GM23338 (cell line): Measurements from ENCODE around the gene FHL1.

Experiments used
- CREB1 ChIP-seq: fragments of 250-450 bp; sonication (Bioruptor Pico); IDR thresholded peaks from 2 replicates; pipeline ENCODE4 v1.5.0; 2020; ENCODE audit warnings: low read depth, mild to moderate bottlenecking, moderate library complexity
- CTCF ChIP-seq, 2 experiments: fragments of 200-600 bp in 1 of 2; sonication (generic) in 1 of 2; conservative IDR thresholded peaks; 2 replicates each; pipeline versions ENCODE4 v1.5.1 to v1.6.1; 2016 to 2017; ENCODE audit warnings: antibody characterized with exemption in 2 of 2, low read depth in 2 of 2, mild to moderate bottlenecking in 2 of 2, moderate library complexity in 1 of 2
- EZH2 ChIP-seq: fragments of 200-600 bp; sonication (generic); IDR thresholded peaks from one replicate; pipeline ENCODE4 v1.8.0; 2017; ENCODE audit warnings: antibody characterized with exemption, mild to moderate bottlenecking, low read depth; ENCODE audit not compliant: unreplicated experiment
- EZH2phosphoT487 ChIP-seq: fragments of 200-600 bp; sonication (generic); IDR thresholded peaks from one replicate; pipeline ENCODE4 v1.8.1; 2018; ENCODE audit warnings: antibody characterized with exemption; ENCODE audit not compliant: unreplicated experiment
- JUNB ChIP-seq: IDR thresholded peaks from one replicate; pipeline ENCODE4 v1.6.1; 2016; ENCODE audit warnings: antibody characterized with exemption; ENCODE audit not compliant: unreplicated experiment
- NANOG ChIP-seq: IDR thresholded peaks from 2 replicates; pipeline ENCODE4 v1.6.1; 2016; ENCODE audit warnings: antibody characterized with exemption, borderline replicate concordance
- POLR2AphosphoS5 ChIP-seq: IDR thresholded peaks from 2 replicates; pipeline ENCODE4 v1.6.1; 2016; ENCODE audit warnings: antibody characterized with exemption, low read depth
- ZNF462 ChIP-seq: fragments of 250-450 bp; sonication (Bioruptor Pico); IDR thresholded peaks from 2 replicates; pipeline ENCODE4 v1.5.0; 2020; ENCODE audit warnings: mild to moderate bottlenecking, moderate library complexity
- TF ChIP-seq, protein P1 (sequence below): IDR thresholded peaks from one replicate; pipeline ENCODE4 v1.6.1; 2018; ENCODE audit warnings: antibody characterized with exemption; ENCODE audit not compliant: unreplicated experiment
- TF ChIP-seq, protein P2 (sequence below): IDR thresholded peaks from 2 replicates; pipeline ENCODE4 v1.6.1; 2016; ENCODE audit warnings: antibody characterized with exemption

- TF ChIP-seq CTCF (conservative IDR thresholded peaks at IDR 0.05; ENCODE audit: low read depth in 2 of 2), result no peak
- no peak for TF ChIP-seq POLR2AphosphoS5
- no peak for TF ChIP-seq EZH2phosphoT487
- no peak for TF ChIP-seq EZH2
- TF ChIP-seq, protein P1, sequence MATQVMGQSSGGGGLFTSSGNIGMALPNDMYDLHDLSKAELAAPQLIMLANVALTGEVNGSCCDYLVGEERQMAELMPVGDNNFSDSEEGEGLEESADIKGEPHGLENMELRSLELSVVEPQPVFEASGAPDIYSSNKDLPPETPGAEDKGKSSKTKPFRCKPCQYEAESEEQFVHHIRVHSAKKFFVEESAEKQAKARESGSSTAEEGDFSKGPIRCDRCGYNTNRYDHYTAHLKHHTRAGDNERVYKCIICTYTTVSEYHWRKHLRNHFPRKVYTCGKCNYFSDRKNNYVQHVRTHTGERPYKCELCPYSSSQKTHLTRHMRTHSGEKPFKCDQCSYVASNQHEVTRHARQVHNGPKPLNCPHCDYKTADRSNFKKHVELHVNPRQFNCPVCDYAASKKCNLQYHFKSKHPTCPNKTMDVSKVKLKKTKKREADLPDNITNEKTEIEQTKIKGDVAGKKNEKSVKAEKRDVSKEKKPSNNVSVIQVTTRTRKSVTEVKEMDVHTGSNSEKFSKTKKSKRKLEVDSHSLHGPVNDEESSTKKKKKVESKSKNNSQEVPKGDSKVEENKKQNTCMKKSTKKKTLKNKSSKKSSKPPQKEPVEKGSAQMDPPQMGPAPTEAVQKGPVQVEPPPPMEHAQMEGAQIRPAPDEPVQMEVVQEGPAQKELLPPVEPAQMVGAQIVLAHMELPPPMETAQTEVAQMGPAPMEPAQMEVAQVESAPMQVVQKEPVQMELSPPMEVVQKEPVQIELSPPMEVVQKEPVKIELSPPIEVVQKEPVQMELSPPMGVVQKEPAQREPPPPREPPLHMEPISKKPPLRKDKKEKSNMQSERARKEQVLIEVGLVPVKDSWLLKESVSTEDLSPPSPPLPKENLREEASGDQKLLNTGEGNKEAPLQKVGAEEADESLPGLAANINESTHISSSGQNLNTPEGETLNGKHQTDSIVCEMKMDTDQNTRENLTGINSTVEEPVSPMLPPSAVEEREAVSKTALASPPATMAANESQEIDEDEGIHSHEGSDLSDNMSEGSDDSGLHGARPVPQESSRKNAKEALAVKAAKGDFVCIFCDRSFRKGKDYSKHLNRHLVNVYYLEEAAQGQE, result no peak
- no peak for TF ChIP-seq NANOG
- no peak for TF ChIP-seq JUNB
- TF ChIP-seq CREB1 (CRISPR knock-in tag), result no peak
- TF ChIP-seq, protein P2, sequence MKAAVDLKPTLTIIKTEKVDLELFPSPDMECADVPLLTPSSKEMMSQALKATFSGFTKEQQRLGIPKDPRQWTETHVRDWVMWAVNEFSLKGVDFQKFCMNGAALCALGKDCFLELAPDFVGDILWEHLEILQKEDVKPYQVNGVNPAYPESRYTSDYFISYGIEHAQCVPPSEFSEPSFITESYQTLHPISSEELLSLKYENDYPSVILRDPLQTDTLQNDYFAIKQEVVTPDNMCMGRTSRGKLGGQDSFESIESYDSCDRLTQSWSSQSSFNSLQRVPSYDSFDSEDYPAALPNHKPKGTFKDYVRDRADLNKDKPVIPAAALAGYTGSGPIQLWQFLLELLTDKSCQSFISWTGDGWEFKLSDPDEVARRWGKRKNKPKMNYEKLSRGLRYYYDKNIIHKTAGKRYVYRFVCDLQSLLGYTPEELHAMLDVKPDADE, result no peak
- TF ChIP-seq ZNF462 (CRISPR knock-in tag), result no peak
These were observed 643 bp downstream of the FHL1 start for GRCh38 chrX:136147976-136148375.
